ENCODE measurements around the gene MED29.

MED29 gene

DNA sequence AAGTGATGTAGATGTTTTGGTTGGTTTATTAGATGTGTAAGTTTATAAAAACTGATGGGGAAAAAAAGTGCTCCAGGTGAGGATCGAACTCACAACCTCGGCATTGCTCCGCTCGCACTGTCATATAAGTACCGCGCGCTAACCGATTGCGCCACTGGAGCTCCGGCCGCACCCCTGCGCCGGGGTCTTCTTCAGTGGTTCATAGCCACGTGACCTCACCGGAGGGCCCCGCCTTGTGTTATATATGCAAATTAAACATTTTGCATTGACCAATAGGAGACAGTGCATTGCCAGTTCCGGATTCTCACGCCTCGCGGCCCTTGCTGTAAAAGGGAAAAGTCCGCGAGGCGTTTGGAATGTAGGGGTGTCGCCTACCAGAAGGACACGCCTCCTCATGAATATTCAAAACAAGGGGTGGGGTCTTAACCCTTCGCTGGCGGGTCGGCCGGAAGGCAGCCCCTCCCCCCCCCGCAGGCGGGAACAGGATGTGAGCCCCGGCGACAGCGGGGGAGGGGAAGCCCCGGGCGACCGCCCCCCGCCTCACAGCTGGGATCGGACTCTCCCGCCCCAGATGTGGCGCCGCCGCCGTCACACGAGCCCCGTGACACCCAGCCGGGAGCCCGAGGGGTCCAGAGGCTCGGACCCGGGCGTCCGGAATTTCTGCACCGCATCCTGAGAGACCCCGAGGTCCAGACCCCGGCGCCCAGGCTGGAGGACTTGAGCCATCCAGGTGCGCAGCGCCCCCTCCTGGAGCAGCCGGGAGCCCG, 21.1 kb downstream of the MED29 start, which contains the start of gene PLEKHG2:
Gene PLEKHG2, plus strand, starts transcription at position 570 of the 767 bp plus-strand sequence. CDS start 1,418 bp downstream, outside the sequence.
- DNase-seq, result peak; percentile 98 to 99 (median 98)

GRCh38 chr19:39412867-39413271, 21.7 kb downstream of the MED29 start:
- no peak for DNase-seq

- DNase-seq, result peak in 1 of 4 experiments; percentile 20
Observed at GRCh38 chr19:39413272-39413910, 22.2 kb downstream of the MED29 start.

GRCh38 chr19:39413911-39414608, 22.9 kb downstream of the MED29 start:
- DNase-seq, result no peak

GRCh38 chr19:39415111-39416046, 24.2 kb downstream of the MED29 start:
- DNase-seq, result no peak

DNA sequence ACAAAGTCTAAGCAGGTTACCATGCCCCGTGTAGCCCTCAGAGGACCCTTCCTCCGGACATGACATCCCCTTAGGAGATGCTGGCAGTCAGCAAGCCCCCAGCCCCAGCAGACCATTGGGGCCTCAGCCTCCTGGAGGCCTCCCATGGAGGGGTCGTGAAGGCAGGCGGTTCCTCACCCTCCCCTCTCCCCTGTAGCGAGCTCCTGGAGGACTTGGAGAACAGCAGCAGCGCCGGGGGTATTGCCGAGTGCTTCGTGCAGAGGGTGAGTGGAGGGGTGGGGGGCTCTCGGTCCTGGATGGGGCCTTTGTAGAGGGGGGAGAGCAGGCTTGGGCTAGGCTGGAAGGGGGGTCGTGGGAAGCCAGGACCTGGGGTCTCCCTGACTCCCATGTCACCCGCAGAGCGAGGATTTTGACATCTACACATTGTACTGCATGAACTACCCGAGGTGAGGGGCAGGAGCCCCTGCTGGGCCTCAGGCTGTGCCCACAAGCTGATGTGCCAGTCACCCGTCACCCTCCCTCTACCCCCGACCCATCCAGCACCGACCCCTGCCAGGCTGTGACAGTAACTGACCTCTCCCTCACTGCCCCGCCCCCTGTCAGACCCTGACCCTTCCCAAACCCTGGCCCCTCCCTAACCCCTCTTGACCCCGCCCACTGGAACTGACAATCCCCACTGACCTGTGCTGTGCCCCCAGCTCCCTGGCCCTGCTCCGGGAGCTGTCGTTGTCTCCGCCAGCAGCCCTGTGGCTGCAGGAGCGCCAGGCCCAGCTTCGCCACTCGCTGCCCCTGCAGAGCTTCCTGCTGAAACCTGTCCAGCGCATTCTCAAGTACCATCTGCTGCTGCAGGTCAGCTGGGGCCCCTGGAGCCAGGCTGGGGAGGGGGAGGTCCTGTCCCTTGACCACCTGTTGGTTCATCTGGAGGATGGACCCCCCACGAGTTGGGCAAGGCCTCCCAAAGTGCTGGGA, 25.3 kb downstream of the MED29 start:
- no peak for DNase-seq

DNA sequence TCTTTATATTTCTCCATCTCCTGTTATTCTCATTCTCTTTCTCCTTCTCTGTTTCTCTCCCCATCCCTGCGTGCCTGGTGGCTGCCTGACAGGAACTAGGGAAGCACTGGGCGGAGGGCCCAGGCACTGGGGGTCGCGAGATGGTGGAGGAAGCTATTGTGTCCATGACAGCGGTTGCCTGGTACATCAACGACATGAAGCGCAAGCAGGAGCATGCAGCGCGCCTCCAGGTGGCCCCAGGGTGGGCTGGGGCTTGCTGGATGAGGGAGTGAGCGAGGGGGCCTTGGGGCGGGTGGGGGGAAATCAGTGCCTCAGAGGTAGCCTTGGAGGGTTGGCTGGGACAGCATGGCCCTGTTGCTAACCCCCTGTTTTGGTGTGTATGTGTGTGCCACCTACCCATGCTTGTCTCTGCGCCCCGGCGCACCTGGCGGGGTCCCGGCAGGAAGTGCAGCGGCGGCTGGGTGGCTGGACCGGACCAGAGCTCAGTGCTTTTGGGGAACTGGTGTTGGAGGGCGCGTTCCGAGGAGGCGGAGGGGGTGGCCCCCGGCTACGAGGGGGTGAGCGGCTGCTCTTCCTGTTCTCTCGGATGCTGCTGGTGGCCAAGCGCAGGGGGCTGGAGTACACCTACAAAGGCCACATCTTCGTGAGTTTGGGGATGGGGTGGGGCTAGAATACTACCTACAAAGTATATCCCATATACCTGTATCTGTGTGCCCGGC, 26.4 kb downstream of the MED29 start:
- no peak for DNase-seq

DNA sequence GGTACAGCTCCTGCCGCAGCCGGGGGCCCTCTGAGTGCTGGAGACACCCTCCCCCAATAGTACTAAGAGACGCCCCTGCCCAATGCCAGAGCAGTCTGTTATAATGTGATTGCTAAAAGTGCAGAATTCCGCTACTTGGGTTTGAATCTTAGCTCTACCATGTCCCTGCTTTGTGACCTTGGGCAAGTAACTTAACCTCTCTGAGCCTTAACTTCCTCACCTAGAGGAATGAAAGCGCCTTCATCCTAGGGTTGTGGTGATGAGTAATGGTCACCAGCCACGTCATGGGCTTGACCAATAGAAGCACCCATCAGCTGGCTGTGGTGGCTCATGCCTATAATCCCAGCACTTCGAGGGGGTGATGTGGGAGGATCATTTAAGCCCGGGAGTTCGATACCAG, 27.8 kb downstream of the MED29 start:
- DNase-seq, result no peak

DNA sequence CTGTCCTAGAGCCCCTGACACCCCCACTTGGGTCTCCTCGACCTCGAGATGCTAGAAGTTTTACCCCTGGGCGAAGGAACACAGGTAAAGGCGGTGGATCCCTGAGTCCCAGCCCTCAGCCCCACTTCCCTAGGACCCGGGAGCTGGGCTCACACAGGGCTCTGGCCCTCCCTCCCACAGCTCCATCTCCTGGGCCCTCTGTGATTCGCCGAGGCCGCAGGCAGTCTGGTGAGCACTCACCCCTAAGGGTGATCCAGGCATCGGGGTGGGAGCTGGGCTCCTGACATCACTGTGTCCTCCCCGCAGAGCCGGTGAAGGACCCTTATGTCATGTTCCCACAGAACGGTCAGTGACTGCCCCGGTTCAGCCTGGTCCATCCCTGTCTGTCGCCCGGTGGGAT, 29.6 kb downstream of the MED29 start:
- DNase-seq, result no peak

GRCh38 chr19:39422020-39422419, 30.8 kb downstream of the MED29 start:
- no peak for DNase-seq

- no peak for DNase-seq
Observed at GRCh38 chr19:39423258-39424086, 32.3 kb downstream of the MED29 start.

DNA sequence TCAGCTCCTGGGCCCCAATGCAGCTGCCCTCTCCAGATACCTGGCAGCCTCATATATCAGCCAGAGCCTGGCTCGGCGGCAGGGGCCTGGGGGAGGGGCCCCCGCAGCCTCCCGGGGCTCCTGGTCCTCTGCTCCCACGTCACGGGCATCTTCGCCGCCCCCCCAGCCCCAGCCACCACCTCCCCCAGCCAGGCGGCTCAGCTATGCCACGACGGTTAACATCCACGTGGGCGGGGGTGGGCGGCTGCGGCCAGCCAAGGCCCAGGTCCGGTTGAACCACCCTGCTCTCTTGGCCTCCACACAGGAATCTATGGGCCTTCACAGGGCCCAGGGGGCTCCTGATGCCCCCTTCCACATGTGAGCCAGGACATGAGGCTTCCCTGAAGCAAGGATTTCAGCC, 33.8 kb downstream of the MED29 start:
- DNase-seq, result no peak

- DNase-seq, result no peak
Observed at GRCh38 chr19:39425744-39426143, 34.6 kb downstream of the MED29 start.

DNA sequence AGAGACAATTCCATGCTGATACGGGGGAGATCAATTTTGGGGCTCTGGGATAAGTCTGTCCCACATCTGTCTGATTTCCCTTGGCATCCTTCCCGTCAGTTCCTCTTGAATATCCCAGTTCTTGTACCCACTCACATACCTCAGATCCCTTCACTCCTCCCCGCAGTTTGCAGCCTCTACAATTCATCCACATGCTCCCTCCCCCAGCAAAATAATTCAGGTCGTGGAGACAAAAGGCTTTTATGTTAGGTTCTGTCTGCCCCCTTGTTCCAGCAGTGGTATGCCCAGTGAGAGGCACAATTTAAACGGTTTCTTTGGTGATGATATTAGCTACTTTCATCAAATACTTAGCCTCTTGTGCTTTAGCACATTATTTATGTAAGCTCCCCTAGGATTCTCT, 35.0 kb downstream of the MED29 start:
- no peak for DNase-seq

DNA sequence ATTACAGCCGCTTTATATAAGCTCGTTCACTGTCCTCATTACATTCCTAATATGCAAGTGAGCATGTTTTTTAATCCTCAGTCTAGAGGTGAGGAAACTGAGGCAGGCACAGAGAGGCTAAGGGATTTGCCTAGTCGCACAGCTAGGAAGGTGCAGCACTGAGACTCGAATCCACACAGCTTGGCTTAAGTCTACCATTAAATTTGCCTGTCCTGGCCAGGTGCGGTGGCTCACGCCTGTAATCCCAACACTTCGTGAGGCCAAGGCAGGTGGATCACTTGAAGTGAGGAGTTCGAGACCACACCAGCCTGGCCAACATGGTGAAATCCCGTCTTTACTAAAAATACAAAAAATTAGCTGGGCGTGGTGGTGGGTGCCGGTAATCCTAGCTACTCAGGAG, 36.5 kb downstream of the MED29 start:
- no peak for DNase-seq

DNA sequence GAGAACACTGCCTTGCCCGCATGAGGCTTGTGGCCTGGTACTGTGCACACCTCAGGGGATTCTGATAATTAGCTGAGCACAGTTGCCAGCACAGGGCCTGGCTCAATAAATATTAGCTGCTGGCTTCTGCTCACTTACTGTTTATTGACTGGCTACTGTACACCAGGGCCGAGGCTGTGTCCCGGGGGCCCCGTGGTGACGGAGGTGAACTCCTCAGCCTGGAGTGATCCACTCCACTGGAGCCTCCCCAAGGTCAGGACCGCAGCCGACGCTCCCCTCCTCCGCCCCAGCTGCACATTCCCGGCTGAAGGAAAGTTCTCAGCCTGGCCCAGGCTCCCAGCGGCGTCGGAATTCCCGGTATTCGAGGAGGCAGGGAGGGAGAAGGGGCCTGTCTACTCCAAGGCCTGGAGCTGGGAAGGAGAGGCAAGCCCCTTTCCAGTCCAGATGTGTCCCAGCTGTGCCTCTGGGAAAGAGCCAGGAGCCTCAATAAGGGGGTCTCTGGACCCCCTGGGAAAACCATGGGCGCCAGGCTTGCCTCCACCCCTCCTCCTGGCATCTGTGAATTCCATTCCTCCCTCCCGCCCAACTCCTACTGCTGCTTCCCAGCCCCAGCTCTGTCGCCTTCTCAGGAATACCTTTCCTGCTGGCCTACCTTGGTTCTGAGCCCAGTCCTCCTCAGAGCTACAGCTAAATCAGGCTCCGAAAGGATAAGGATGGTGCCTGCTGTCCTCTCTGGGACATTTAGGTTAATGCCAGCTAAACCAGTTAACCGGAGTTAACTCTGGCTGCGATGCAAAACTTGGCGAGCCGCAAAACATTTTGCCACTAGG, 37.3 kb downstream of the MED29 start:
- no peak for DNase-seq

DNA sequence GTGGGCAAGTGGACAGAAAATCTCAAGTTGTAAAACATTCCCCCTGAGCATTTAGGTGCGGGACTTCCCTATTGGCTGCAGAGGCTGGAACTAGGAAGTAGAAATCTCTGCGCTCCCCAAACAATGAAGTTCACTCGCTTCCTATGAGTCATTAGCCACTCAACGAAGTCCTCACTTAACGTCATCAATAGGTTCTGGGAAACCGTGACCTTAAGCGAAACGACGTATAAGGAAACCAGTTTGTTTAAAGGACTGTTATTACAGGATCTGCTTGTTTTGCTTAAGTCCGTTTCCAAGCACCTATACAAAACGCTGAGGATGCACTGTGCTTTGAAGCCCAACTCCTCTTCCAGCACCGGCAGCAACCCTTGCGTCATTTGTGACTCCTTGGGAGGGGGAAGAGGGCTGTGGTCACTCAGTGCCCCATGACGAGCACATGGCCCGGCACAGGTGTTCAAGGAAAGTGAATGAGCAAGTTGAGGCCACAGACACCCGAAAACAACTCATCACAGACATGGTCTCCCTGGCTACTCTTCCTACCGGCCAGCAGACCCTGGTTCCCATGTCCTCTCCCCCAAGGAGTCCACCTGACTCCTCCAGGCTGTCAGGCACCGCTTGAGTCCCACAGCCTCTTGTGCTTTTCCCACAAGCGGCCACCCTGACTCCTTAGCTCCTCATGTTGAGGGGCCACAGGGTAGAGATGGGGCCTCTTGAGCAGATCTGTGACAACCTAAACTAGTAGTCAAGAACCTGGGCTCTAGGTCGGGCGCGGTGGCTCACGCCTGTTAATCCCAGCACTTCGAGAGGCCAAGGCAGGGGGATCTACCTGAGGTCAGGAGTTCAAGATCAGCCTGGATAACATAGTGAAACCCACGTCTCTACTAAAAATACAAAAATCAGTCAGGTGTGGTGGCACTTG, 39.8 kb downstream of the MED29 start:
- DNase-seq, result peak; percentile 34 to 38 (median 35)

GRCh38 chr19:39432677-39433025, 41.5 kb downstream of the MED29 start:
- DNase-seq, result no peak

Data from activated CD4-positive, CD25-positive, alpha-beta regulatory T cell (primary cell).